HG03139 (cell line): ENCODE measurements around the gene RCOR3.
A peak's percentile ranks its signal among the peaks of the same experiment; 100 is the strongest.
"Not testable (repeated sequence)": the region's sequence is repeated elsewhere in the genome, so short reads cannot be mapped to it uniquely, and the experiment has no call there.

Experiments
- ATAC-seq: cut with Tn5 transposase; IDR thresholded peaks from one replicate; pipeline ENCODE4 v1.9.1; 2021; ENCODE audit not compliant: unreplicated experiment

RCOR3 gene

GRCh38 chr1:211337430-211338223 lies 78.5 kb downstream of the RCOR3 start:
- ATAC-seq, result no peak

GRCh38 chr1:211338224-211338620 lies 79.1 kb downstream of the RCOR3 start:
- no peak for ATAC-seq

- ATAC-seq, result no peak
Measured at GRCh38 chr1:211339631-211340041, 80.5 kb downstream of the RCOR3 start.

- ATAC-seq, result no peak
Measured at GRCh38 chr1:211340622-211341507, 81.7 kb downstream of the RCOR3 start.

- ATAC-seq, result no peak
Measured at GRCh38 chr1:211341999-211342398, 82.8 kb downstream of the RCOR3 start.

GRCh38 chr1:211343607-211344006 lies 84.4 kb downstream of the RCOR3 start:
- ATAC-seq, result no peak

- no peak for ATAC-seq
Measured at GRCh38 chr1:211344152-211344618, 85.0 kb downstream of the RCOR3 start.

- no peak for ATAC-seq
Measured at GRCh38 chr1:211345719-211346118, 86.6 kb downstream of the RCOR3 start.

- ATAC-seq, result no peak
Measured at GRCh38 chr1:211347077-211347844, 88.1 kb downstream of the RCOR3 start.

- no peak for ATAC-seq
Measured at GRCh38 chr1:211348547-211348946, 89.4 kb downstream of the RCOR3 start.

- ATAC-seq, result no peak
Measured at GRCh38 chr1:211349741-211350140, 90.6 kb downstream of the RCOR3 start.

GRCh38 chr1:211352055-211352454 lies 92.9 kb downstream of the RCOR3 start:
- ATAC-seq, result not testable (repeated sequence)

- ATAC-seq, result no peak
Measured at GRCh38 chr1:211352465-211352864, 93.3 kb downstream of the RCOR3 start.

GRCh38 chr1:211352985-211353515 lies 93.9 kb downstream of the RCOR3 start:
- ATAC-seq, result peak; percentile 68

GRCh38 chr1:211353562-211354212 lies 94.5 kb downstream of the RCOR3 start:
- ATAC-seq, result peak; percentile 19

- ATAC-seq, result no peak
Measured at GRCh38 chr1:211355873-211356272, 96.7 kb downstream of the RCOR3 start.

GRCh38 chr1:211356723-211357407 lies 97.7 kb downstream of the RCOR3 start:
- no peak for ATAC-seq

- ATAC-seq, result no peak
Measured at GRCh38 chr1:211358685-211359084, 99.5 kb downstream of the RCOR3 start.

GRCh38 chr1:211359876-211360275 lies 100.7 kb downstream of the RCOR3 start:
- ATAC-seq, result no peak

- no peak for ATAC-seq
Measured at GRCh38 chr1:211361202-211361601, 102.0 kb downstream of the RCOR3 start.
